B cell (primary cell): Measurements from ENCODE around the gene AP3S1. TPM values are rescaled to one million over a fixed set of nuclear protein-coding genes. Genes with fewer than 3 reads are reported as not detected.
"Not testable (repeated sequence)": the region's sequence is repeated elsewhere in the genome, so short reads cannot be mapped to it uniquely, and the experiment has no call there.

Experiments
- ATAC-seq: fragments of 200-7000 bp; cut with Tn5 transposase; one replicate; pipeline ENCODE4 v1.10.0; 2021; ENCODE audit warnings: low read depth, mild to moderate bottlenecking, moderate number of reproducible peaks, moderate library complexity
- CTCF ChIA-PET: fragments of 350-600 bp; sonication (Branson Sonifier 250); formaldehyde crosslinking; loops from one replicate; lab custom pipeline; 2021; ENCODE audit warnings: antibody characterized with exemption, inconsistent platforms; lab: Charles Lee
- POLR2A ChIA-PET: fragments of 350-600 bp; sonication (Branson Sonifier 250); formaldehyde crosslinking; loops from one replicate; lab custom pipeline; 2021; ENCODE audit warnings: antibody characterized with exemption; lab: Charles Lee
- DNase-seq: peaks from one replicate; pipeline ENCODE4 v3.0.0; 2013
- H2AFZ ChIP-seq: 2 replicates; pipeline ENCODE4 v1.6.1; 2012; ENCODE audit warnings: mild to moderate bottlenecking, low read depth, low read length; ENCODE audit not compliant: insufficient read depth, poor library complexity, severe bottlenecking
- H3K27ac ChIP-seq, 2 donors: 1 replicate in 1 of 2; 2 replicates in 1 of 2; pipeline ENCODE4 v1.5.1; 2012 to 2013; ENCODE audit warnings: low read length in 2 of 2, mild to moderate bottlenecking in 2 of 2, moderate library complexity in 1 of 2
- H3K27me3 ChIP-seq, 4 experiments: fragments of 200-600 bp in 1 of 4; sonication (generic) in 1 of 4; replicated peaks in 1 of 4; 1 replicate in 2 of 4; 2 replicates in 2 of 4; pipeline versions ENCODE4 v1.6.1 to v1.7.0; 2013 to 2016; ENCODE audit warnings: low read length in 3 of 4, mild to moderate bottlenecking in 2 of 4, mixed read lengths in 1 of 4, moderate library complexity in 1 of 4; ENCODE audit not compliant: insufficient read depth in 4 of 4, control insufficient read depth in 3 of 4; ENCODE audit errors: control extremely low read depth in 1 of 4
- H3K36me3 ChIP-seq, 2 experiments: replicated peaks in 1 of 2; 1 replicate in 1 of 2; 2 replicates in 1 of 2; pipeline versions ENCODE4 v1.6.1 to v1.7.1; 2013; ENCODE audit warnings: low read length in 1 of 2; ENCODE audit not compliant: insufficient read depth in 2 of 2, control insufficient read depth in 1 of 2; ENCODE audit errors: control extremely low read depth in 1 of 2, extremely low read depth in 1 of 2
- H3K4me1 ChIP-seq, 2 donors: fragments of 200-600 bp in 1 of 2; sonication (generic) in 1 of 2; 1 replicate in 1 of 2; 2 replicates in 1 of 2; pipeline versions ENCODE4 v1.5.1 to v1.6.1; 2013 to 2017; ENCODE audit warnings: low read length in 2 of 2; ENCODE audit not compliant: control insufficient read depth in 2 of 2, insufficient read depth in 2 of 2
- H3K4me2 ChIP-seq: replicated peaks from 2 replicates; pipeline ENCODE3; 2012; ENCODE audit warnings: mild to moderate bottlenecking, low read depth, low read length; ENCODE audit not compliant: poor library complexity, severe bottlenecking
- H3K4me3 ChIP-seq, 5 experiments: fragments of 200-600 bp in 1 of 5; sonication (generic) in 1 of 5; 1 replicate in 3 of 5; 2 replicates in 2 of 5; pipeline versions ENCODE4 v1.5.1 to v1.7.0; 2011 to 2016; ENCODE audit warnings: low read length in 4 of 5, mild to moderate bottlenecking in 4 of 5, low read depth in 2 of 5, control low read depth in 1 of 5, moderate library complexity in 1 of 5; ENCODE audit not compliant: insufficient read depth in 1 of 5; ENCODE audit errors: control extremely low read depth in 1 of 5, extremely low read depth in 1 of 5
- H3K79me2 ChIP-seq: fragments of 200-600 bp; sonication (generic); one replicate; pipeline ENCODE4 v1.6.0; 2016; ENCODE audit warnings: low read length; ENCODE audit not compliant: control insufficient read depth, insufficient read depth
- H3K9ac ChIP-seq: fragments of 200-600 bp; sonication (generic); 2 replicates; pipeline ENCODE4 v1.6.1; 2017; ENCODE audit warnings: mild to moderate bottlenecking, low read length, moderate library complexity
- H3K9me3 ChIP-seq, 3 donors: one replicate each; pipeline versions ENCODE4 v1.6.1 to v1.7.1; 2013; ENCODE audit warnings: low read length in 2 of 3; ENCODE audit not compliant: control insufficient read depth in 2 of 3, insufficient read depth in 1 of 3; ENCODE audit errors: control extremely low read depth in 1 of 3
- H4K20me1 ChIP-seq: 2 replicates; pipeline ENCODE4 v1.6.0; 2012; ENCODE audit warnings: mild to moderate bottlenecking, low read length; ENCODE audit not compliant: insufficient read depth, control insufficient read depth, poor library complexity, severe bottlenecking
- H3K27ac Mint-ChIP-seq: one replicate; pipeline ENCODE4 v1.8.0; 2021; ENCODE audit warnings: mixed read lengths
- H3K27me3 Mint-ChIP-seq: one replicate; pipeline ENCODE4 v1.8.0; 2021; ENCODE audit warnings: mixed read lengths
- H3K4me1 Mint-ChIP-seq: one replicate; pipeline ENCODE4 v1.8.0; 2021; ENCODE audit warnings: mixed read lengths
- H3K4me3 Mint-ChIP-seq: one replicate; pipeline ENCODE4 v1.8.0; 2021; ENCODE audit warnings: mixed read lengths
- H3K9me3 Mint-ChIP-seq: one replicate; pipeline ENCODE4 v1.8.0; 2022; ENCODE audit warnings: mixed read lengths; ENCODE audit not compliant: insufficient read depth
- CTCF ChIP-seq: fragments of 200-600 bp; IDR thresholded peaks from one replicate; pipeline ENCODE4 v1.8.0; 2022; ENCODE audit warnings: antibody characterized with exemption, mild to moderate bottlenecking
- EZH2 ChIP-seq: IDR thresholded peaks from 2 replicates; pipeline ENCODE4 v1.6.1; 2012; ENCODE audit warnings: borderline replicate concordance, low read depth, mild to moderate bottlenecking, moderate library complexity, low read length; ENCODE audit not compliant: insufficient read depth, poor library complexity, severe bottlenecking
- WGBS: methylation state at CpG from one replicate; pipeline ENCODE4 v1.1.5; 2013; ENCODE audit warnings: missing lambda C conversion rate; ENCODE audit not compliant: insufficient coverage; 5-methylcytosine and 5-hydroxymethylcytosine counted together
- intact Hi-C: fragments of 100-400 bp; cut with micrococcal nuclease; formaldehyde crosslinking; loops from one replicate; pipeline ENCODE4 v1.10.0; 2022
- polyA plus RNA-seq: library from polyadenylated mRNA; depleted of rRNA; stranded (reverse); fragments of >200 nt; gene quantifications from 2 replicates; pipeline ENCODE4 v1.2.3, GENCODE V29; 2012
- total RNA-seq, 2 donors: library from RNA; stranded (reverse); fragments of 120-200 nt in 1 of 2; gene quantifications; 1 replicate in 1 of 2; 2 replicates in 1 of 2; pipeline versions ENCODE4 v1.2.3 to v1.2.4, GENCODE V29; 2013 to 2022

Gene AP3S1
- total and polyA plus RNA-seq, 2 donors (not counting 1 experiment from before 2014, with no cell fraction given): 12.8 to 47.6 TPM

GRCh38 chr5:115820846-115821245, 20.9 kb upstream of the AP3S1 start:
- Mint-ChIP-seq H3K27me3 (peaks cover 51% of the 10 kb centered on the region), H3K4me1 (peaks cover 8% of the 10 kb centered on the region), H3K9me3 (peaks cover 7% of the 10 kb centered on the region), H3K4me3 (no peak overlapping the region), H3K27ac (no peak overlapping the region)
- Histone ChIP-seq H3K4me1 (peaks cover 11% of the 10 kb centered on the region in 2 donors), H3K9ac (no peak overlapping the region), H2AFZ (no peak overlapping the region), H3K27ac (no peak overlapping the region), H3K36me3 (no peaks in the 10 kb centered on the region), H3K4me3 (no peak overlapping the region), H3K4me2 (no peak overlapping the region), H4K20me1 (no peaks in the 10 kb centered on the region), H3K27me3 (peaks cover 0 to 24% (median 11%) of the 10 kb centered on the region in 4 experiments), H3K79me2 (no peaks in the 10 kb centered on the region), H3K9me3 (peaks cover 0 to 8% (median 0%) of the 10 kb centered on the region in 3 donors)
- DNase-seq (no peak), ATAC-seq (no peak)
- ChIA-PET POLR2A (no interaction called here), CTCF (no interaction called here)
- intact Hi-C loops: no loop called here
- TF ChIP-seq CTCF (no peak), EZH2 (no peak)
- WGBS: no CpG with 5 or more reads among the region's 1 CpG

- H3K4me2 ChIP-seq, H3K4me3 Mint-ChIP-seq, H3K9me3 Mint-ChIP-seq, H3K79me2 ChIP-seq, H3K9me3 ChIP-seq, H3K27ac ChIP-seq, H3K27me3 ChIP-seq, DNase-seq, H3K4me1 ChIP-seq, H3K9ac ChIP-seq, H3K4me1 Mint-ChIP-seq, CTCF ChIA-PET, H2AFZ ChIP-seq, H3K27ac Mint-ChIP-seq, ATAC-seq, intact Hi-C loops, H4K20me1 ChIP-seq, H3K4me3 ChIP-seq, POLR2A ChIA-PET: not testable (repeated sequence)
- H3K36me3 ChIP-seq: peaks cover 3 to 12% of the 10 kb centered on the region in 2 experiments
- WGBS: no CpG with 5 or more reads among the region's 1 CpG
- H3K27me3 Mint-ChIP-seq: peaks cover 23% of the 10 kb centered on the region
These were observed 16.8 kb upstream of the AP3S1 start for GRCh38 chr5:115824983-115825382.
